HL-60 (cell line): ENCODE measurements around the gene IL9.

Experiments
- DNase-seq, 2 experiments: peaks; one replicate each; pipeline ENCODE4 v3.0.0-alpha.2; 2010 to 2020; ENCODE audit warnings: low read depth in 1 of 2, low spot score in 1 of 2
- H3K27ac ChIP-seq: fragments of 250-450 bp; sonication (Bioruptor Pico); replicated peaks from 2 replicates; pipeline ENCODE4 v1.5.1; 2020; ENCODE audit warnings: mild to moderate bottlenecking, moderate library complexity
- H3K27me3 ChIP-seq: fragments of 250-450 bp; sonication (Bioruptor Pico); 2 replicates; pipeline ENCODE4 v1.5.1; 2021; ENCODE audit warnings: mild to moderate bottlenecking, moderate library complexity; ENCODE audit not compliant: insufficient read depth, poor library complexity, severe bottlenecking
- H3K4me3 ChIP-seq: replicated peaks from 2 replicates; pipeline ENCODE4 v1.5.1; 2011; ENCODE audit warnings: mild to moderate bottlenecking, control low read depth, low read length; ENCODE audit not compliant: insufficient read depth
- CTCF ChIP-seq: IDR thresholded peaks from one replicate; pipeline ENCODE4 v1.5.1; 2011; ENCODE audit warnings: low read length, control low read depth, inconsistent platforms; ENCODE audit not compliant: insufficient read depth
- GABPA ChIP-seq: IDR thresholded peaks from 2 replicates; pipeline ENCODE4 v1.6.1; 2012; ENCODE audit warnings: low read depth
- POLR2AphosphoS5 ChIP-seq: IDR thresholded peaks from 2 replicates; pipeline ENCODE4 v1.6.1; 2012; ENCODE audit warnings: low read depth
- SPI1 ChIP-seq: IDR thresholded peaks from 2 replicates; pipeline ENCODE4 v1.6.1; 2012; ENCODE audit warnings: low read depth, mild to moderate bottlenecking, borderline replicate concordance
- TF ChIP-seq, protein P1 (sequence below): IDR thresholded peaks from 2 replicates; pipeline ENCODE4 v1.6.1; 2012; ENCODE audit warnings: low read depth; ENCODE audit not compliant: insufficient replicate concordance

Gene IL9

DNA sequence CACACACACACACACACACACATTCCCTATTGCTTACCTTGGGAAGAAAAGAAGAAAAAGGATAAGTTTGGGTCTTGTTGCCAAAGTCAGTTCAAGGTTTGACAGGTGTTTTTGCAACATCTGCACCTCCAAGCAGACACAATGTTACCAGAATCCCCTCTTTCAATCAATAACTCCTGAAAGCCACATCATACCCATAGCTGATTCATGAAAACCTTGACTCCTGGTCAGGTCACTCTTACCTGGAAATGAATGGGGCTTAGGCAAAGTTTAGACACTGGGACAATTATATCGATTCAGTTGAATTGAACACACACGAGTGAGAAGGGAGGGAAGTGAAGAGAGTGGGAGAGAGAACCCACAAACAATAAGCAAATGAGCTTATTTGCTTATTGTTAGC lies 27.0 kb downstream of the IL9 start:
- TF ChIP-seq CTCF: no peak
- TF ChIP-seq GABPA: no peak
- TF ChIP-seq, protein P1, sequence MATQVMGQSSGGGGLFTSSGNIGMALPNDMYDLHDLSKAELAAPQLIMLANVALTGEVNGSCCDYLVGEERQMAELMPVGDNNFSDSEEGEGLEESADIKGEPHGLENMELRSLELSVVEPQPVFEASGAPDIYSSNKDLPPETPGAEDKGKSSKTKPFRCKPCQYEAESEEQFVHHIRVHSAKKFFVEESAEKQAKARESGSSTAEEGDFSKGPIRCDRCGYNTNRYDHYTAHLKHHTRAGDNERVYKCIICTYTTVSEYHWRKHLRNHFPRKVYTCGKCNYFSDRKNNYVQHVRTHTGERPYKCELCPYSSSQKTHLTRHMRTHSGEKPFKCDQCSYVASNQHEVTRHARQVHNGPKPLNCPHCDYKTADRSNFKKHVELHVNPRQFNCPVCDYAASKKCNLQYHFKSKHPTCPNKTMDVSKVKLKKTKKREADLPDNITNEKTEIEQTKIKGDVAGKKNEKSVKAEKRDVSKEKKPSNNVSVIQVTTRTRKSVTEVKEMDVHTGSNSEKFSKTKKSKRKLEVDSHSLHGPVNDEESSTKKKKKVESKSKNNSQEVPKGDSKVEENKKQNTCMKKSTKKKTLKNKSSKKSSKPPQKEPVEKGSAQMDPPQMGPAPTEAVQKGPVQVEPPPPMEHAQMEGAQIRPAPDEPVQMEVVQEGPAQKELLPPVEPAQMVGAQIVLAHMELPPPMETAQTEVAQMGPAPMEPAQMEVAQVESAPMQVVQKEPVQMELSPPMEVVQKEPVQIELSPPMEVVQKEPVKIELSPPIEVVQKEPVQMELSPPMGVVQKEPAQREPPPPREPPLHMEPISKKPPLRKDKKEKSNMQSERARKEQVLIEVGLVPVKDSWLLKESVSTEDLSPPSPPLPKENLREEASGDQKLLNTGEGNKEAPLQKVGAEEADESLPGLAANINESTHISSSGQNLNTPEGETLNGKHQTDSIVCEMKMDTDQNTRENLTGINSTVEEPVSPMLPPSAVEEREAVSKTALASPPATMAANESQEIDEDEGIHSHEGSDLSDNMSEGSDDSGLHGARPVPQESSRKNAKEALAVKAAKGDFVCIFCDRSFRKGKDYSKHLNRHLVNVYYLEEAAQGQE: no peak
- TF ChIP-seq SPI1: no peak
- no peak for TF ChIP-seq POLR2AphosphoS5
- no peaks in the 10 kb centered on the region for H3K27me3 ChIP-seq
- no peak overlapping the region for H3K4me3 ChIP-seq
- DNase-seq: no peak
- no peak overlapping the region for H3K27ac ChIP-seq

GRCh38 chr5:135867599-135867998 lies 28.0 kb downstream of the IL9 start:
- TF ChIP-seq GABPA: no peak
- no peak for TF ChIP-seq CTCF
- no peak for TF ChIP-seq POLR2AphosphoS5
- no peak for TF ChIP-seq SPI1
- DNase-seq: no peak
- Histone ChIP-seq H3K27me3 (no peaks in the 10 kb centered on the region), H3K27ac (no peak overlapping the region), H3K4me3 (no peak overlapping the region)

DNA sequence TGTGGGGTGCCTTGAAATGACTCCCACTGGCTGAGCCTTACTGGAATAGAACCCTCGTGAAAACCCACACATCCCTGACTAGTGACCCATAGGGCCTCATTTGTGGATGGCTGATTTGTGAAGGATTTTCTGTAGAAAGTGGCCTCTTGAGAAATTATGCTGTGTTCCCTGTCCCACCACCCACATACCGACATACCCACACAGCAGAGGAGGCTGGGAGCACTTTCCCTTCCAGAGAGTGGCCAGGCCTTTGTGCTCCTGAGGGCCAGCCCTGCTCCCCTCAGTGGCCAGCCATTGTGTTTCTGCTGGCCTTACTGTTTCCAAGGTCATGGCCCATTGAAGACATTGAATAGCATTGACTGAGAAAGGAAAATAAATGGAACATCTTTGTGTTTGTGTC lies 29.6 kb downstream of the IL9 start:
- no peak overlapping the region for H3K4me3 ChIP-seq
- no peak for TF ChIP-seq CTCF
- TF ChIP-seq POLR2AphosphoS5: no peak
- TF ChIP-seq, protein P1: no peak
- no peak for TF ChIP-seq GABPA
- DNase-seq: no peak
- H3K27ac ChIP-seq: no peak overlapping the region
- H3K27me3 ChIP-seq: no peaks in the 10 kb centered on the region

DNA sequence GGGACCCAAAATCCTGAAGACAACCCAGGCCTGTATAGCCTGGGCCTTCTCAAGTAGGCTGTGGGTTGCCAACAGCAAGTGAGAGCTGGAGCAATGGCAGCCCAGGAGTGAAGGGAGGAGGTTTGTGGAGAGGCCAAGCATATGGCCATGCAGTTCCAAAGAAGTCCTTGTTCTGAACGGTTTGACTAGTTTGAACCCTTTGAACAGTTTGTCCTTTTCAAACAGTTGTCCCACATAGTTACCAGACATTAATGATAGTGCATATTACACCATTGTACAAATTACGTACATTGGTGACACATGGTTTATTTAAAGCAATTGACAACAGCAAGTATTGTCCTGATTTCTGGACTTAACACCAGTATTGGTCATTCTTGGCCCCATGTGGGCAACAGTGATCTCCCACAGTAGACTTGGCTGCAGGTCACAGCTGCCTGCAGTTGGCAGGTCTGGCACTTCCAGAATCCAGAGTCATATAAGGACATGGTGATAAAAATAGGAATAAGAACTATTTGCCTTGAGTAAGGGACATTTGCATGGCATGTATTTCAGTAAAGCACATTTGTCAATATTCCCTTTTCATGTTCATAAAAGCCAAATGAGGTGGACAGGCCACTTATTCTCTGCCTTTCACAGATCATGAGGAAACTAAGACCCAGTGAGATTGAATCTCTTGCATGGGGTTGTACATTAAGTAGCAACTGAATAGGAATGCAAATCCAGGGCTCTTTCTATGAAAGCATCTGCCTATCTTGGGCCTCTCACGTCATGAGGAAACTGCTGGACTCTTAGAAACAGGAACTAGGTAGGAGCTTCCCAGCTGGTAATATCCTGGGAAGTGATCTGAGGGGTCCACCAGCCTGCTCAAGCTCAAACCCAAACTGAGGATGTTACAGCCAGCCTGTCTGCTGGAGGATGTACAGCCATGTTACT lies 30.9 kb downstream of the IL9 start:
- H3K4me3 ChIP-seq: no peak overlapping the region
- H3K27me3 ChIP-seq: no peaks in the 10 kb centered on the region
- no peak overlapping the region for H3K27ac ChIP-seq
- no peak for DNase-seq
- TF ChIP-seq, protein P1: no peak
- TF ChIP-seq SPI1 (no peak), CTCF (no peak), GABPA (no peak), POLR2AphosphoS5 (no peak)
